Uterus (tissue), 2 donors: ENCODE measurements around the gene NTRK2.

Experiments
- CTCF ChIP-seq, 4 experiments: fragments of 200-600 bp in 2 of 4; fragments of 450-650 bp in 2 of 4; sonication (generic) in 2 of 4; IDR thresholded peaks; one replicate each; pipeline ENCODE4 v1.5.1; 2016 to 2019; ENCODE audit warnings: antibody characterized with exemption in 4 of 4, mild to moderate bottlenecking in 2 of 4, moderate library complexity in 1 of 4
- POLR2A ChIP-seq, 2 donors: fragments of 450-650 bp; IDR thresholded peaks; one replicate each; pipeline ENCODE4 v1.6.1; 2016; ENCODE audit warnings: antibody characterized with exemption in 2 of 2, mild to moderate bottlenecking in 1 of 2, moderate library complexity in 1 of 2

DNA sequence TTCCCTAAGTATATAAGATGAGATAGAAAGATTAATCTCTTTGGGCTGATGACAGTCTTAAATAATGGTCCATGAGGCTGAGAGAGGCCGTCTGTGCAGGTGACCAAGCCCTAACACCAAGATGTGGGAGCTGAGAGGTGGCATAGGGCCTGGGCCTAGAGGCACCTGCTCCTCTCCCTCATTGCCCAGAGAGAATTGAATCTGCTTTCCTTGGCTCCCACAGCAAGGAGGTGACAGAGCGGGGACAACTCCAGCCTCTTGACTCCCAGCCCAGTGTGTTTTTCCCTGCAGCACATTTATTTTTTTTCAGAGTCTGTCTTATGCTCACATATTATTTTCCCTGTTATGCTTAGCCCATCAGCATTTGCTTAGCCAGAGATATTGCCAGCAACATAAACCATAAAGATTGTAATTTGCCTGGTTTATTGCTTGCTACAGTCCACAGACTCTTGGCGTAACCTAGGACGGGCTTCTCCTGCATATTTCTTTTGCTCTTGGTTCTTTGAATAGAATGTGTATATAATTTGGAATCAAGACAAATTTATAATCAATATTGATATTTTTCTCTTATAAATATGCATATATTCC is 105.6 kb downstream of the NTRK2 start:
- TF ChIP-seq CTCF (IDR thresholded peaks at IDR 0.05) (no peak), POLR2A (IDR thresholded peaks at IDR 0.05) (no peak)
